Stimulated activated CD8-positive, alpha-beta memory T cell treated with anti-CD3 and anti-CD28 coated beads, Interleukin-15, amount 100 ng/mL, for 1 hour (primary cell): ENCODE measurements around the gene TENT4A.

Experiments
- DNase-seq: peaks from one replicate; pipeline ENCODE4 v3.0.0-alpha.2; 2020; ENCODE audit warnings: low read depth

TENT4A gene

GRCh38 chr5:6805841-6806240 lies 92.6 kb downstream of the TENT4A start:
- no peak for DNase-seq
